MM.1S (cell line): ENCODE data around the gene KCNK17.

Experiments
- CTCF ChIP-seq: fragments of 300-600 bp; sonication (generic); IDR thresholded peaks from 2 replicates; pipeline ENCODE4 v1.5.1; 2016; ENCODE audit warnings: antibody characterized with exemption, low read length, mixed read lengths
- EZH2 ChIP-seq: fragments of 300-600 bp; sonication (generic); optimal IDR thresholded peaks from 2 replicates; pipeline ENCODE3; 2017; ENCODE audit warnings: low read depth, mild to moderate bottlenecking, antibody characterized with exemption, low read length, mixed read lengths
- EZH2phosphoT487 ChIP-seq: fragments of 300-600 bp; sonication (generic); IDR thresholded peaks from 2 replicates; pipeline ENCODE4 v1.6.1; 2018; ENCODE audit warnings: antibody characterized with exemption, low read length

- no peak for TF ChIP-seq CTCF
- TF ChIP-seq EZH2phosphoT487: no peak
- TF ChIP-seq EZH2: no peak
These were observed 33.9 kb downstream of the KCNK17 start for GRCh38 chr6:39280247-39280731.
